ENCODE data around the gene EIF2S3. TPM values are rescaled to one million over a fixed set of nuclear protein-coding genes. Genes with fewer than 3 reads are reported as not detected.

Gene EIF2S3
- 244 and 259 TPM in 2 replicates for total RNA-seq (2021; fragmentation: NEBNext Ultra II Directional; extraction: Animal tissue kit (Norgen Biotek cat#: 25700))
- polyA plus RNA-seq (2011; rRNA removed), result 65.5 and 69.0 TPM in 2 replicates
- polyA plus RNA-seq (2011; cell fraction: cytosol; rRNA removed), result 90.2 TPM
- polyA plus RNA-seq (2011; cell fraction: nucleus; rRNA removed), result 75.8 TPM
- polyA plus RNA-seq (2012, experiment 1 of 2), result 146 to 218 TPM (median 174 TPM) in 4 replicates
- 85.2 TPM for polyA plus RNA-seq (2012, experiment 2 of 2)
- 130 TPM for polyA plus RNA-seq (2013, experiment 1 of 2)
- polyA plus RNA-seq (2013, experiment 2 of 2), result 127 TPM
- polyA minus RNA-seq (2011; rRNA and poly(A)+ RNA removed), result 91.8 and 142 TPM in 2 replicates
- polyA minus RNA-seq (2011; cell fraction: cytosol; rRNA and poly(A)+ RNA removed), result 236 TPM
- polyA minus RNA-seq (2011; cell fraction: nucleus; rRNA and poly(A)+ RNA removed), result 125 TPM
- long read RNA-seq, experiment 1, transcript EIF2S3-201 (12 exons, 2,858 nt), result major isoform, 16 of 59 reads
- long read RNA-seq, experiment 1, partial matches to known transcripts, result 29 of 59 reads
- long read RNA-seq, experiment 1, other reads (novel, unspliced or antisense), result 14 of 59 reads
- long read RNA-seq, experiment 2, transcript EIF2S3-201 (12 exons, 2,858 nt), result major isoform, 42 of 71 reads
- long read RNA-seq, experiment 2, partial matches to known transcripts, result 20 of 71 reads
- long read RNA-seq, experiment 2, other reads (novel, unspliced or antisense), result 9 of 71 reads

- ChIA-PET POLR2A (ENCODE audit: partially characterized antibody) (interaction anchor here (0.6 to 9.2 kb wide), 23 partner anchors 15 to 411 kb away, joined by 3 to 160 read pairs (median 3); partner anchors contain the start of genes ACOT9, APOO, CXorf58 and KLHL15), CTCF (ENCODE audit: partially characterized antibody) (interaction anchor here (0.7 to 3.6 kb wide), 22 partner anchors 11 to 303 kb away, joined by 3 to 23 read pairs (median 5); partner anchors contain the start of genes APOO, CXorf58 and KLHL15)
- 3% methylated on average over 25 of the region's 57 CpGs; no CpG with 5 or more reads in 1 of the 2 experiments for WGBS, 2 experiments (ENCODE audit: extremely low coverage in 1 of 2, insufficient coverage in 1 of 2, insufficient read length in 1 of 2, insufficient replicate concordance in 2 of 2, low coverage in 1 of 2, low lambda C conversion rate in 2 of 2, missing lambda C conversion rate in 1 of 2)
- peak within 1 kb of the TSS; percentile 90; the same call in 1 of the 2 replicates for H2BK20ac ChIP-seq (ENCODE audit: low read length)
- 0 out of 2 replicates have a peak, but pooled peaks cover 3% of the 10 kb centered on the region for H3K23me2 ChIP-seq (ENCODE audit: low read depth, low read length)
- no peaks in the 10 kb centered on the region for H4K20me1 ChIP-seq (replicated peaks in 1 of 2; ENCODE audit: control insufficient read depth in 1 of 2, insufficient read depth in 2 of 2, low read length in 2 of 2)
- peak; percentile 61 to 84 for DNase-seq (ENCODE audit: low read depth in 1 of 2, low spot score in 2 of 2)
- peak; percentile 7 for FAIRE-seq
- no peaks in the 10 kb centered on the region for H3K9me3 ChIP-seq (ENCODE audit: insufficient read depth in 2 of 2, low read depth in 1 of 2, low read length in 1 of 2)
- H3K23ac ChIP-seq (ENCODE audit: insufficient read length), result no peak within 1 kb of the TSS
- peak within 1 kb of the TSS; percentile 93; the same call in 1 of the 2 replicates for H2AFZ ChIP-seq (ENCODE audit: low read length)
- peak within 1 kb of the TSS; percentile 65 for H2AK5ac ChIP-seq (ENCODE audit: low read depth, low read length)
- H3K56ac ChIP-seq (replicated peaks; ENCODE audit: insufficient read length, low read depth, low read length), result peak within 1 kb of the TSS; percentile 98
- peak within 1 kb of the TSS in 1 of 2 experiments; percentile 38; a peak in 3 of 4 replicates for H3K4me2 ChIP-seq (ENCODE audit: insufficient read depth in 1 of 2, low read depth in 2 of 2, low read length in 2 of 2)
- peak within 1 kb of the TSS; percentile 100 for H4K5ac ChIP-seq (ENCODE audit: insufficient read length, low read depth, low read length)
- H2BK12ac ChIP-seq (ENCODE audit: low read depth, low read length), result peak within 1 kb of the TSS; percentile 99
- peaks cover 6 to 25% (median 16%) of the 10 kb centered on the region in 4 experiments; a peak in 7 of 8 replicates for H3K36me3 ChIP-seq (ENCODE audit: control insufficient read depth in 2 of 4, insufficient read depth in 4 of 4, low read length in 3 of 4)
- peak within 1 kb of the TSS; percentile 100 for H3K18ac ChIP-seq (ENCODE audit: extremely low read depth, low read length)
- no peaks in the 10 kb centered on the region for H3K79me1 ChIP-seq (ENCODE audit: low read depth, low read length)
- peak within 1 kb of the TSS; percentile 99 for H3K27ac ChIP-seq (ENCODE audit: low read depth, low read length)
- H3K14ac ChIP-seq (ENCODE audit: insufficient read length), result no peak within 1 kb of the TSS
- H3K4me3 ChIP-seq (ENCODE audit: extremely low read depth in 1 of 4, insufficient read depth in 2 of 4, low read depth in 3 of 4, low read length in 4 of 4), result peak within 1 kb of the TSS in 3 of 4 experiments; percentile 9 to 87 (median 85); a peak in 5 of 8 replicates
- peak within 1 kb of the TSS; percentile 100; the same call in 1 of the 2 replicates for H2BK15ac ChIP-seq (ENCODE audit: low read length)
- H4K91ac ChIP-seq (replicated peaks; ENCODE audit: insufficient read length, low read length), result peak within 1 kb of the TSS; percentile 97
- H4K8ac ChIP-seq (ENCODE audit: extremely low read depth, insufficient read depth, low read length), result peak within 1 kb of the TSS; percentile 99
- H3K79me2 ChIP-seq (ENCODE audit: control insufficient read depth in 1 of 2, insufficient read depth in 2 of 2, low read length in 2 of 2), result peaks cover 0 to 12% of the 10 kb centered on the region in 2 experiments; a peak in 2 of 4 replicates
- peak within 1 kb of the TSS; percentile 87 for H2BK120ac ChIP-seq (replicated peaks; ENCODE audit: low read depth, low read length)
- no peaks in the 10 kb centered on the region for H3K27me3 ChIP-seq (replicated peaks in 1 of 4; ENCODE audit: control insufficient read depth in 3 of 4, extremely low read depth in 1 of 4, insufficient read depth in 3 of 4, low read length in 3 of 4)
- H3K4ac ChIP-seq (replicated peaks; ENCODE audit: insufficient read length, low read depth, low read length), result no peak within 1 kb of the TSS
- peak within 1 kb of the TSS; percentile 100 for H2BK5ac ChIP-seq (ENCODE audit: low read depth, low read length)
- peaks cover 0 to 2% (median 0%) of the 10 kb centered on the region in 4 experiments; a peak in 1 of 7 replicates for H3K4me1 ChIP-seq (replicated peaks in 1 of 4; ENCODE audit: control insufficient read depth in 3 of 4, insufficient read depth in 4 of 4, low read length in 3 of 4)
- H3K9ac ChIP-seq (replicated peaks in 1 of 4; ENCODE audit: extremely low read depth in 1 of 4, low read depth in 3 of 4, low read length in 3 of 4), result peak within 1 kb of the TSS; percentile 70 to 98 (median 96); a peak in 6 of 7 replicates
- TF ChIP-seq POLR2A (IDR thresholded peaks at IDR 0.05; ENCODE audit: control extremely low read depth in 1 of 2, low read depth in 2 of 2, low read length in 2 of 2) (peak; percentile 16 to 89), JUN (IDR thresholded peaks at IDR 0.05; ENCODE audit: low read depth, low read length) (0 out of 2 replicates have a peak, but pooled peaks have one; percentile 30), TAF7 (optimal IDR thresholded peaks at IDR 0.05; ENCODE audit: borderline replicate concordance, low read depth, low read length) (peak; percentile 90), RAD21 (IDR thresholded peaks at IDR 0.05 in 1 of 2, conservative IDR thresholded peaks at IDR 0.05 in 1 of 2; ENCODE audit: low read depth in 2 of 2, low read length in 2 of 2) (peak; percentile 40 to 55; a peak in 3 of 4 replicates), SP1 (IDR thresholded peaks at IDR 0.05; ENCODE audit: low read depth, low read length) (no peak), E2F6 (IDR thresholded peaks at IDR 0.05) (no peak)
These were observed at the start of gene EIF2S3 for GRCh38 chrX:24054182-24055042. Gene EIF2S3, plus strand, starts transcription at chrX:24054956. Its CDS starts 13 bp downstream, at chrX:24054969.

Measured in H1 (cell line).